H4 (cell line): ENCODE data around the gene BCL2A1. TPM values are rescaled to one million over a fixed set of nuclear protein-coding genes. Genes with fewer than 3 reads are reported as not detected.
"Not testable (repeated sequence)": the region's sequence is repeated elsewhere in the genome, so short reads cannot be mapped to it uniquely, and the experiment has no call there.

Source experiments
- DNase-seq: peaks from one replicate; pipeline ENCODE4 v3.0.0-alpha.2; 2015; ENCODE audit warnings: low spot score
- total RNA-seq: library from RNA; depleted of rRNA; stranded (reverse); fragments of >200 nt; shearing (Covaris generic); gene quantifications from 2 replicates; pipeline ENCODE4 v1.2.3, GENCODE V29; 2014

BCL2A1 gene
- total RNA-seq, 1 experiment from 2014 or later, result not detected

DNA sequence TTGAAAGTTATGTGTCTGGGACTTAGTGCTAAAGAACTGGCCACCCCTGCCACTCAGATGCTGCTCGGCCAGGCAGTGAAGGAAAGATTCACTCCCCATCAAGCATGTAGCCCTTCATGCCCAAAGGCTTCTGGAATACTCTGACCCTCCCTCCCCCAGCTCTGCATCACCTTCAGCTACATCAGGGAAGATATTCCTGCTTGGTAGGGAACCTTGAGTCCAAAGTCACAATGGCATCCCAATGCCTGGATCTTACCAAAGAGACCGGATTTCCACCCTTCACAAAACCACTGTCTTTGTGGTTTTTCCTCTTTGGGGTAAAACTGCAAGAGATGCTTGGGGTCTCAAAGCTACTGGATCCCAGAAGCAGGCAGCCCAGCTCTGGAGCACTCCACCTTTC, 18.2 kb upstream of the BCL2A1 start:
- DNase-seq, result no peak

- no peak for DNase-seq
Observed at GRCh38 chr15:79988448-79989117, 17.6 kb upstream of the BCL2A1 start.

DNA sequence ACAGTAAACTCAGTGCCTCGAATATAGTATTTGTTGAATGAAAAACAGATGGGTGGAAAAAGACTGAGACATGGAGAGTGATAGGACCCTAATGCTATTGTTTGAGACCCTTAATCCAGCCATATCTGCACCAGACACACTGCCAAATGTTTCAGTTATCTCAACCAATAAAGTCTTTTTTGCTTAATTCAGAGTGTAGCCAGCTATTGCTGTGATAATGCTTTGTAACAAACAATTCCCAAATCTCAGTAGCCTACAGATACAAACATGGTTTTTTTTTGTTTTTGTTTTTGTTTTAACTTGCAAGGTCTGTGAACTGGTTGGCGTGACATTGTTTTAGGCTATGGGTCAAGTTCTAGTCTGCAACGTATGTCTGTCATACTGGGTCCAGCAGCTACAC, 17.0 kb upstream of the BCL2A1 start:
- no peak for DNase-seq

DNA sequence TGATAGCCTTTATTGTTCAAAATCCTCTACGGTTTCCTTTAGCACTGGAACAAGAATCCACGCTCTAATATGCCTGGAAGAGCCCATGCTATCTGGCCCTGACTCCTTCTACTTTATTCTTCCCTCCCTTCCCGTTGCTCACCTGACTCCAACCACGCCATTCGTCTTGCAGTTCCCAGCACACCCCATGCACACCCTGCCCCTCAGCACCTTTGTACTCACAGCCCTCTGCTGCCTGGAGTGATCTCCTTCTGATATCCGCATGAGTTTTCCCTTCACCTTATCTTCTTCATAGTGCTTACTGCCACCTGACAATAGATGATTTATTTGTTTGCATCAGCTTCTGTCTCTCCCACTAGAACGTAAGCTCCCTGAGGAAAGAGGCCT, 16.6 kb upstream of the BCL2A1 start:
- no peak for DNase-seq

- DNase-seq, result no peak
Observed at GRCh38 chr15:79981831-79982455, 10.9 kb upstream of the BCL2A1 start.

- no peak for DNase-seq
Observed at GRCh38 chr15:79978655-79979514, 7.9 kb upstream of the BCL2A1 start.

- DNase-seq, result no peak
Observed at GRCh38 chr15:79978260-79978654, 7.3 kb upstream of the BCL2A1 start.

- no peak for DNase-seq
Observed at GRCh38 chr15:79977431-79978054, 6.5 kb upstream of the BCL2A1 start.

DNA sequence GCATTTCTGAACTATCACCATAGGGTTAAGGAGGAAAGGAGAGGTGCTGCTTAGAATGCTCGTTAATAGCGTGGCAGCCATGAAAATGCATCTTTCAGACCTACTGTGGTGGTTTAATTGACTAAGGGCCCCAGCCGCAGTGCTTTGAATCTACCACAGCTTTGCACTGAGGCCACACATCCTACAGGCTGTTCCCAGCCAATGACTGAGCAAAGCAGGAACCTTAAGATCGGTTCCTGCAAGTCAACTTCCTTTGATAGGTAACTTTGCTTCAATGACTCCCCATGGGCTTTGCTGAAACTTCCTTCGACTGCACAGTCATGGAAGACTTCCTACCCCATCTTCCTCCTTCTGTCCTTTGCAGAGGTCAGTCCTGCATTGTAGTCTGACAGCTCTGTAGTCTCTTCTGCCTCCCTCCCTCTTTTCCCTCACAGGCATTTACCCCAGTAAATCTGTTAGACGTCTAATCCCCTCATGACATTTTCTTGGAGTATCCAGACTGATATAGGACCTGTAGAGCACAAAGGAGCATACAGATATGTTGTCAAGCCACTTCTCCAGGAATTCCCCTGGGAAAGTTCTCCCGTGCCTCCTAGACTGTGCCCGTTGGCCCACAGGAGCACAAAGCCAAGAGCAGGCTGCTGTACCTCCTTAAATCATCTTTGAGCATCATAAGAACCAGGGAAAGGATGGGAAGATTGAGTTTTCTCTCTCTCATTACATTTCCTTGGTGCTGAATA, 2.6 kb upstream of the BCL2A1 start:
- no peak for DNase-seq

- DNase-seq, result no peak
Observed at GRCh38 chr15:79972863-79973262, 1.9 kb upstream of the BCL2A1 start.

DNA sequence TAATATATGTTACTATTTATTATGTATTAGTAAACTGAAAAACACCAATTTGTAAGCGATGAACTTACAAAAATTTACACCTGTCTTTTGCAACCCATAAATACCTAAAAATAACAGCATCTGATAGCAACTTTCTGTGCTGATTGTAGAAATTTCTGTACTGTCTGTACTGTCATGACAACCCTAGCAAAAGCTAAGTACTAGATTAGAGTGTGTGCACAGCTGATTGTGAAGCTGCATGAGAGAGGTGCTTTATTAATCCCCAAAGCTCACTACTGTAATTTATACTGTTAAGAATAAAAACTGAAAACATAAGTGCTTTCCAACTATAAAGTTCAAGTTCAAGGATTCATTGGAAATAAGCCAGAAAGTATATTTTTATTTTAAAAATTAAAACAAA, 815 bp downstream of the BCL2A1 start:
- no peak for DNase-seq

DNA sequence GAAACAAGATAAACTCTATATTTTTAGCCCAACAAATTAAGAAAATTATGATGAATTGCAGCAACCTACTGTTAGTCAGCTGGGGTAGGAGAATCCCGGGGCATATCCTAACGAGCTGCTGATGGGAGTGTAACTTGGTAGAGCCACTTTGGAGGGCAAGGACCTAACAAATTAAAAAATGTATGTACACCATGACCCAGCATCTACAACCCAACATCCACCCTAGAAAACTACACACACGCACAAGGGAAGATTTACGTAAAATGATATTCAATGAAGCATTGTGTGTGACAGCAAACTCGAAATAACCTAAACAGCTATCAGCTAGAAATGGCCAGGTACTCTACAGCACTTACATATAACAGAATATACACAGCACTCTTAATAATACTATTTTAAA, 1.9 kb downstream of the BCL2A1 start:
- no peak for DNase-seq

DNA sequence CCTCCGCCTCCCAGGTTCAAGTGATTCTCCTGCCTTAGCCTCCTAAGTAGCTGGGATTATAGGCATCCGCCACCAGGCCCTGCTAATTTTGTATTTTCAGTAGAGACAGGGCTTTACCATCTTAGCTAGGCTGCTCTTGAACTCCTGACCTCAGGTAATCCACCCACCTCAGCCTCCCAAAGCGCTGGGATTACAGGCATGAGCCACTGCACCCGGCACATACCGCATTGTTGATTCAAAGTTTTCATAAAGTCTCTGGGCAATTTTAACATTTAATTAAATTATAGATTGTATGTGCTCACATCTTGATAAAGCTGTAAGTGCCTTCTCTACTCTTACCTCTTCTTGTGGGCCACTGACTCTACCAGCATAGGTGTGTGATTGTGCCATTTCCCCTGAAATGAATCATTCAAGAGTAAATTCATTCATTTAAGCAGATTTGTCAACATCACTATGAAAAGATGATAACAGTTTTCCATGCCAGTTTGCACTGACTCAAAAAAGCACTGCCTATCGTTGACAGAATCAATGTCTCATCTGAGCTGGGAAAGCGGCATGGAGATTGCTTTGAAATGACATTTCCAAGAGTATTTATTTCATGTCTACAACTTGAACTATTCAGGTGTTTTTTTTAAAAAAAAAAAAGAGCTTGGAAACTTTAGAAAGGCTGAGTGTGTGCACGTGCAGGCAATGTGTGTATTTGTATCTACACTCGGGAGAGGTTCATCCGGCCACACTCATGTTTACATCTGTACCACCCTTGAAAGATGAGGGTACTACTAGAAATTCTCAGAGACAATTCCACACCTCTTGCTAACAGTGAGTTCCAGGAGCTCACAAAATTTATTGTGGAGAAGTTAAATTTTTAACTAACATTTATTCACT, 3.5 kb downstream of the BCL2A1 start:
- DNase-seq, result no peak

DNA sequence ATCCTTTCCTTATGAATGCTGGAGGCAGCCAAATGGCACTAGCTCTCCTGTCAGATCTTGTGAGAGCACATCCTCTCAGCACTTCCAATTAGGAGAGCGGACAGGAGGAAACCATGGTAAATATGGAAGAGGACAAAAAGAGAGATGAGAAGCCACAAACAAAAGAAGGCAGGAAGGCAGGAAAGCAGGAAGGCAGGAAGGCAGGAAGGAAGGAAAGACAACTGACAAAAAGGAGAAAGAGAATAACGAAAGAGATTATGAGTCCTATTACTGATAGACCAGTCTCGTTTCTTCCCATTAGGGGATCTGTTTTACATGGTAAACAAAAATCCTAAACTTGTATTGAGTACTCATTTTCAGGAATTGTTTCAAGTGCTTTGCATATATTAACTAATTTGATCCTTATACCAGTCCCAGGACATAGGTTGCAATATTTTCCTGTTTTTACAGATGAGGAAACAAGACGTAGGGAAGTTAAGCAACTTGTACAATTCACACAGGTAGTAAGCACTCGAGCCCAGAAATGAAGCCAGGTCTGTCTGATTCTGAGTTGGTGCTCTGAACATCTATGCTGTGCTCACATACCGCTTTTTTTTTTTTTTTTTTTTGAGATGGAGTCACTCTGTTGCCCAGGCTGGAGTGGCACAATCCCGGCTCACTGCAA, 4.2 kb downstream of the BCL2A1 start:
- DNase-seq, result no peak

DNA sequence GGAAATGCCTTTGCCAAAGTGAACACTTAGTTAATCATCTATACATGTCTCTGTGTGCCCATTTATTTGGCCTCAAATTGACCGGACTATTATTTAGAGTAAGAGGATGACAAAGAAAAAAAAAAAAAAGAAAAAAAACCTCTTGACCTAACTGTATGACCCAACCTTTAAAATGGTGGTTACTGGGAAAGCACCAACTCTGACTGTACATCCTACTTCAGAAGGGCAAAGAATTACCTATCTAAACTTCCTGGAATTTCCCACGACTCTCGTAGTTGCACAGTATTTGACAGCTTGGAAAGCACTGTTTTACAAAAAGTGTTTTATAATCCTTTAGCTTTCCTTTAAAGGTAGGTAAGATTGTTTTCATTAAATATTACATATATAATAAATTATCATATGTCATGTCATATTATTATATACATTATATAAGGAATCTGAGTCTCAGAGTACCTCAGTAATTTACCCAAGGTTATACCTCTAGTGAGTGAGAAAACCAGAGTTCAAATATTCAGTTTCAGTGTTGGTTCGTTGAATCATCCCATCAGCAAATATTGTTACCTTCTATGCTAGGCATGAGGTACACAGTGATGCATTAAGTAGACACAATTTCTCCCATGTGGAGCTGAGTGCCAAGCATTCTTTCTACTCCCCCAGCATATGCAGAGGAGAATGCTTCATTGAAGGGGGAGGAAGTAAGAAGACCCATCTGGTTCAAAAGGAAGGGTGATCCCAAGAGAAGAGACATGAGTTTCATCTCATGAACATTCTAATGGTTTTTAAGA, 5.0 kb downstream of the BCL2A1 start:
- DNase-seq, result no peak

DNA sequence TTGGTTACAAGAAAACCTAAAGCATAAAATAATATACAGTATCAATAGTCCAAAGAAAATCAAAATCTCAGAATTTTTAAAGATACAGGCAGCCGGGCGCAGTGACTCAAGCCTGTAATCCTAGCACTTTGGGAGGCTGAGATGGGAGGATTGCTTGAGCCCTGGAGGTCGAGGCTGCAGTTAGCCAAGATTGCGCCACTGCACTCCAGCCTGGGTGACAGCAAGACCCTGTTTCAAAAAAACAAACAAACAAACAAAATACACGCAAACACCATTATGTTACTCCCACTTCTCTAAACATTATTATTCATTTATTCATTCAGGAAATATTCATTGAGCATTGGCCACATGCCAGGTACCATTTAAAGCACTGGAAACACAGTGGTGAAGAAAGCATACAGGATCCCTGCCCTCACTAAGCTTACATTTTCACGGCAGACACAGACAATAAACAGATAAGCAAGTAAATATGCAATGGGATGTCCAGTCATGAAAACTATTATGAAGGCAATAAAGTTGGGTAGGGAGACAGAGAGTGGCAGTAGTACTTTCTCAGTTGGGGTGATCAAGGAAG, 6.7 kb downstream of the BCL2A1 start:
- DNase-seq, result no peak

- DNase-seq, result not testable (repeated sequence)
Observed at GRCh38 chr15:79962921-79963320, 8.1 kb downstream of the BCL2A1 start.

DNA sequence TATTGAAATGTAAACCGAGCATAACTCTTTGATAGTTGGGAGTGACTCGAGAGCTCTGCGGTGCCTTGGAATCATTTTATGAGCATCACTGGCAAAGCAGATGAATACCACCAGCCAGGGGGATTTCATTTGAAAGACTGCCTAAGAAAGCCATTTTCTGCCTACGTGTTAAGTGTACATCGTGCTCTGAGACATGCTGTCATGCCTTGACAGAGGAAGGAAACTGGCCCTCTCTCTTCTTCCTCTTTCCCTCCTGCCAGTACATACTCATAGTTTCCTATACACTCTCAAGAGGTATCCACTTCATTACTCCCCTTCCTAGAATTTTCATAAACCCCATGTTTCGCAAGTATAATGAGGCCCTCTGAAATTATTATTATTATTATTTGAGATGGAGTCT, 8.8 kb downstream of the BCL2A1 start:
- DNase-seq, result no peak
